PC-9 (cell line): Measurements from ENCODE around the gene OR6Y1.

Experiments
- CTCF ChIP-seq: fragments of 200-600 bp; sonication (generic); conservative IDR thresholded peaks from 2 replicates; pipeline ENCODE4 v1.6.1; 2017; ENCODE audit warnings: mixed run types, antibody characterized with exemption, mild to moderate bottlenecking, moderate library complexity
- EZH2 ChIP-seq: fragments of 200-600 bp; sonication (generic); IDR thresholded peaks from 2 replicates; pipeline ENCODE4 v1.8.0; 2017; ENCODE audit warnings: antibody characterized with exemption, low read depth

- TF ChIP-seq CTCF (no peak), EZH2 (no peak)
Observed at GRCh38 chr1:158552296-158552695, 1.9 kb downstream of the OR6Y1 start.
